Inflammatory macrophage (primary cell): ENCODE results near the gene KLF13.
"Not testable (repeated sequence)": the region's sequence is repeated elsewhere in the genome, so short reads cannot be mapped to it uniquely, and the experiment has no call there.

ENCODE experiments used
- DNase-seq, 2 donors: peaks; one replicate each; pipeline ENCODE4 v3.0.0-alpha.2; 2020 to 2022

Gene KLF13

DNA sequence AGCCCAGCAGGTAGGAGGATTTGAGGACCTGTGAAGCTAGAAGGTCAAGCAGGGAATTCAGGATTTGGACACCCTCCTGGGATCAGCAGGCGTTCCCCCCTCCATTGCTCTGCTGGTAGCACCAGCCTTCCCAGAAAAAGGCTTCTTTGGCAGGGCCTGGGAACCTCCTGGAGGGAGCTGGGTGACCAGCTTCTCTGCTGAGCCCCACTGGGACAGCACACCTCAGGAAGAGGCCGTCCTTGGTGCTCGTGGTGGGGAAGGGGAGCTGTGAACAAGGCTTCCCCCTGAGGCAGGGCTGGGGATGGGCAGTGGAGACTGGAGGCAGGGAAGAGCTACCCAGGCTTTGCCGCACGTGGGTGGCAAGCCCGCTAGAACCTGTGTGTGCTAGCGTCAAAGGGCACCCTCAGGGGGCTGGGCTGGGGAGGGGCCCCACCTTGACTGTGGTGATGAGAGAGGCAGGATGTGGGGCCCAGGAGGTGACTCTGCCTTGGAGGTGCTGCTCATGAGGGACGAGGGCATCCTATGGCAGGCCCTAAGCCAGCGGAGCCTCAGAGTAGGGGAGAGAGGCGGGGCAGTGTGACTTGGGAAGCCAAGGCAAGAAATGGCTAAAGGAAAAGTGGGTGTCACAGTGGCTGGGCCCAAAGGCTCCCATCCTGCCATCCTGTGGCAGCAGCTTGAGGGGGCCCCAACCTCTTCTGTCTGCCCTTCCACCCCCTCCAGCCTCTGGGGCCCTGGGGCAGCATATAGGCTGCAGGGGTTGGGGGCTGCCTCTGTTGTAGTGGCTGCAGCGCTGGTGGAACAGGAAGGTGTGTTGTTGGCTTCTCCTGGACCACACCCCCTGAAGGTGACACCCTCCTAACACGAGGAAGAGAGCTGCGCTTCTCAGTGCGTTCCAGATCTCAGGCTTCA, 20.7 kb downstream of the KLF13 start:
- DNase-seq, result no peak

DNA sequence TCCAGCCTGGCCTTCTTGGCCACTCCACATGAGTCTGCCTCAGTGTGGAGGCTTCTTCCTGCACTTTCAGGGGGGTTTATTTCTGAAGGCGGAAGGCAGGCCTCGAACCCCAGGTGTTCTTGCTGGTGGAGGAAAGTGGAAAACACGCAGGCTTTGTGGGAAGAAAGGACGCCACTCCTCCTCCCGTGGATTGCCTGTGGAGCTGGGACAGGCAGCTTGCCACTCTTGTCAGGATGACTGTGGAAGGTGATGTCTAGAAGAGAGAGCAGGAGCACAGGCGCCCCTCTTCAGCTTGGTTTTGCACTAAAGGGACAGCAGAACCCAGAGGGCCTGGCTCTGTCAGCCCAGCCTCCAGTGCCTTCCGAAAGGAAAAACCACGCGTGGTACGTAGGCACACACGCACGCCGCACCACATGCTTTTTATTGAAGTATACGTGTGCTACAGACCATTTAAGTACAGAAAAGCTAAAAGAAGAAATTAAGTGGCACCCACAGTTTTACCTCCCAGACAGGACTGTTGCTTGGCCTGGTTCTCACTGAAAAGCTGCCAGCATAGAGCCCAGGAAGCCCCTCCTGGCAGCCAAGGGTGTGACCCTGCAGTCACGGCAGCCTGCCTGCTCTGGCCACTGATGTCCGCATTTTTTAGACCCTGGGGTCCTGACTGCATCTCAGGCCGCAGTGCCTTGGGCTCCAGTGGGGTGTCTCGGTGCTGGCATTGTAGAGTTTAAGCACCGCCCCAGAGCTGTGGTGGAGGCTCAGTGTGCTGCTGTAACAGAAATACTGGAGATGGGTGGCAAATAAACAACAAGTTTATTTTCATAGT, 21.6 kb downstream of the KLF13 start:
- DNase-seq, result no peak

DNA sequence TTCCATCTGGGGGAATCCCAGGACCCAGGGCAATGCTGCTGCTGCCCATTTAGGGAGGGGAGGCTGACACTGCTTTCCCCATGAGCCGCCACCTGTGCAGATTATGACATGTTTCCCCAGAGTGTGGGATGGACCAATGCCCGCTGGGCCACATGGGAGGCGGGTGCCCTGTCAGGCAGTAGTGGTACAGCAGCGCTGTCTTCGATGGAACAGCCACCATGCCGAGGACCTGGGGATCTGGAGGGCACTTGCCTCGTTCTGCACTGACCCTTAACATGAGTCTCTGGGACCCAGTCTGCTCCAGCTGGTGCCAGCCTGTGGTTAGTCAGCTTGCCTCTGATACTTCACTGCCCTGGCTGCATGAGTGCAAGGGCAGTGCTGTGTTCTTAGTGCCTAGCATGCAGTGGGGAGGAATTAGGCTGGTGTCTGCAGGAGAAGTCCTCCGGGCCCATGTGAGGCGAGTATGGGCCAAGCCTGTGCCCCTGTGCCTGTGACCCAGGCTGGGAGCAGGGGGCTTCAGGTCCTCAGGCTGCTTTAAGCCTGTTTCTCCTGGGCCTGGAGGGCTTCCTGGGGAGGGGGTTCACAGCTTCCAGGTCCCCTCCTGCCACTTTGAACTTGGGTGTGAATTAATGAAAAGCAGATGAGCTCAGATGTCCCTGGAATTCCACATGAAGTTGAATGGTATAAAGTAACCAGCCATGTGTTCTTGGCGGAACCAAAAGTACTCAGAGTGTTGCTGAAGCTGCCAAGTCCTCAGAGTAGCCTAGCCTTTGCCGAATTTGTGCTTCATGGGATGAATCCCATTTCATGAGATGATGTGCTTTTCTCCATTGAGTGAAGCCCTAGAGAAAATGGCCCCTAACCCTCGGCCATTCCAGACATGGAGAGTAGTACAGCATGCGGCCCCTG, 22.9 kb downstream of the KLF13 start:
- no peak for DNase-seq

DNA sequence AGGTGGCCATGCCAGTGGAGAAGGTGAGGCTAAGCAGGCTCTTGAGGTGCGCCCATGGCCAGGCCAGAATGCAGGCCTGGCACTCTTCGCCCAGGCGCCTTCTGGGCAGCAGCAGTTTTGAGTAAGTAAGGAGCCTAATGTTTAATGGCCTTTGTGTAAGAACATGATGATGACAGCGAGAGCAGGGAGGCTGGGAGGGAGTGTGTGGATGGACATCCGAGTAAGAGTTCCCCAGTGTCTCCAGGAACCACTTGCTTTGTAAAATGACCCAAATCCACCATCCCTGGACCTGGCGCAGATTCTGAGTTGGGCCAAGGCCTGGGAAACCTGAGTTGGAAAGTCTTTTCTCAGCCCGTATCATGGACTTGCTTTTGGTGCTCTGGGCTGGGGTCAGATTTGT, 24.1 kb downstream of the KLF13 start:
- DNase-seq, result no peak

DNA sequence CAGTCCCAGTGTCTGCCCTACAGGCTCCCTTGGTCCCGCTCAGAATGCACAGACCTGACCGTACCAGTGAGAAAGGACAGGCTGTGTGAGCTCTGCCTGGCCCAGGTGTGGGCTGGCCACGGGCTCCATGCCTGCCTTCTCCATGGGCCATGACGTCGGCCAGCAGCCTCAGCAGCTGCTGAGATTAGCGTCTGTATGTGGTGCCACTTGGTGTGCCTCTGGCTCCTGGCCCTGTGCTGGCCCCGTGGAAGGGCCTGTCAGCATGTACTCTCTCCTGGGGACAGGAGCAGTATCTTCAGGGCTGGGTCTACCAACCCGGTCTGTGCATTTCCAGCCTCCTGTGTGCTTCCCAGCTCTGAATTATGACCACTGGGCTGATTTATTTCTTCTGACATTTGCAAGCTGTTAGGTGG, 25.7 kb downstream of the KLF13 start:
- DNase-seq, result no peak

DNA sequence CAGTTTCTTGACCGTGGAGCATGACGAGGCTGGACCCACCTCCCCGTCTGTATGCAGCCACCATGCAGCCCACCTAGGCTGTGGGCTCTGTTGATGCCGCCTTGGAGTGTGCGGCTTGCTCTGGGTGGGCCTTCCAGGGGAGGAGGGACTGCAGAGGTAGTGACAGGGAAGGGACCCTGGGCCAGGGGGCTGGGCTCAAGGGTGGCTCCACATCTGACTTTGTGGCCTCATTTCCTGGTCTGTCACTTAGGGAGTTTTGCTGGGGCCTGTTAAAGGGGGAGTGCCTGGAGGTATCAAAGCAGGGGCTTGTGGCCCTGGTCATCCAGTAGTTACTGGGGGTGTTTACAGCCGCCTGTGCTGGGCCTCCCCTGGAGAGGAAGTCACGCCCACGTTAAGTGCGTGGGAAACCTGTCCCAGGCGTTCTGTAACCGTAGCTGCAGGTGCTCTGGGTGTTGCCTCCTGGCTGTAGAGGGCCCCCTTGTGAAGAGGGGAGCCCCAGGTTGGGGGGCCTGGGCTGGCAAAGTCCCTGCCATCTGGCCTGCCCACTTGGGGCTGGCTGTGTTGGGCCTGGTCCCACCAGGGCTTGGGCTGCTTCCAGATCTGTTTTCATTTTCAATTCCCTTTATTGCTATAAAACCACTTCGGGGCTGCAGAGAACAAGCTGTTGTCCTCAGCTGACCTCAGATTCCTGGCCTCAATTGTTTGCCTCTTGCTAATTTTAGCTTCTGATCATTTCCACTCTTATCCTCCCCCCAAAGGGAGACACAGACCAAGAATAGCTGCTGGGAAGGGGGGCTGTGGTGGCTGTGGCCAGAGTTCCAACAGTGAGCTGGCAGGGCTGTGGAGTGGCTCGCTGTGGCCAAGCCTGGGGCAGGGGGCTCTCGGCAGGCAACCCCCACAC, 26.5 kb downstream of the KLF13 start:
- DNase-seq, result peak; percentile 54 to 73

DNA sequence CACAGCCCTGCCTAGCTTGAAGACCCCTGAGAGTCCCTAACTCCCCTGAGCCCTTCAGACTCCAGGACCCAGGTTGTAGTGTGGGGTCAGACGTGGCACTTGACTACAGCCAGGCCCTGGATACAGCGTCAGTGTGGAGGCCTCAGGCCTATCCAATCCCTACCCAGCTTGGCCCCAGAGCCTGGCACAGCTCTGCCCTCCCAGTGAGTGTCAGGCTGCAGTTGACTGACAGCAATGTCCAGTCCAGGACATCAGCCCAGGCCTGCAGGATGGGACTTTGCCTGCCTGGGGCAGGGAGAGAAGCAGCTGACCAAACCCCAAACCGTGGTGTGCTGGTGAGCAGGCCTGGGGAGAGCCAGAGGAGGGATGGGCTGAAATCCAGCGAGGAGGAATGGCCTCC, 27.3 kb downstream of the KLF13 start:
- DNase-seq, result no peak

DNA sequence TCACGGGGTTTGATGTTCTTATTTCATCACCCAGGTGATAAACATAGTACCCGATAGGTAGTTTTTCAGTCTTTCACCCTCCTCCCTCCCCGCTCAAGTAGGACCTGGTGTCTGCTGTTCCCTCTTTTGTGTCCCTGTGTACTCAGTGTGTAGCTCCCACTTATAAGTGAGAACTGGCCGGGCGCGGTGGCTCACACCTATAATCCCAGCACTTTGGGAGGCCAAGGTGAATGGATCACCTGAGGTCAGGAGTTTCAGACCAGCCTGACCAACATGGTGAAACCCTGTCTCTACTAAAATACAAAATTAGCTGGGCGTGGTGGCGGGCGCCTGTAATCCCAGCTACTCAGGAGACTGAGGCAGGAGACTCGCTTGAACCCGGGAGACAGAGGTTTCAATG, 29.5 kb downstream of the KLF13 start:
- not testable (repeated sequence) for DNase-seq

DNA sequence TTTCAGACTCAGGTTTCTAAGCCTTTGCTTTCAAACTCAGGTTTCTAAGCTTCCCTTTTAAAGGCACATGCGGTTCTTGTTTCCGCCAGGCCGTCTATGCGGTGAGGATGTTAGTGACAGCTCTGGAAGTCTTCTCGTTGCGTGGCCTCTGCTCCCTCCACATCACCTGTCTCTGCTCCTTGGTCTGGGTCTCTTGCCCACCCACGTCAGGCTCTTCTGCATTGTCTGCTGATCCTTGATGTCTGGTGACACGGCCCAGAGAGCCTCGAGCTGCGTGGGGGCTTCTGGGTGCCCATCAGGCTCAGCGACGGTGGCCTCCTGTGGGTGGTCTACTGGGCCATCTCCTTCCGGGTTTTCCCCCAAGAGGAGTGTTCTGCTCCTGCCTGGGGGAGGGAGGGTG, 30.5 kb downstream of the KLF13 start:
- DNase-seq, result peak in 1 of 2 donors; percentile 30

DNA sequence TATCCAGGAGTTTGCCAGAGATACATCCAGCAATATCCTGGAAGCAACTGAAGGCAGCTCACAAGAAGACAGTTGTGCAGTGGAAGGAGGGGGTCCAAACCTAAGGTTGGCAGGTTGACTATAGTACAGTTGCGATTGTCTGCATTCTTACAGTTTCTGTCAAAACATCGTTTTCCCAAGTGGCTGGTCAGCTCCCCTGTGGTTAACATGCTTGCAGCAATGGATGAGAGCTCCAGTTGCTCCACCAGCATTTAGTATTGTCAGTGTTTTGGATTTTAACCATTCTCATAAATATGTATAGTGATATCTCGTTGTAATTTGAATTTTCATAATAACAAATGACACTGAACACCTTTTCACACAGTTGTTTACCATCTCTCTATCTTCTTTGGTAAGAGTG, 31.5 kb downstream of the KLF13 start:
- no peak for DNase-seq

DNA sequence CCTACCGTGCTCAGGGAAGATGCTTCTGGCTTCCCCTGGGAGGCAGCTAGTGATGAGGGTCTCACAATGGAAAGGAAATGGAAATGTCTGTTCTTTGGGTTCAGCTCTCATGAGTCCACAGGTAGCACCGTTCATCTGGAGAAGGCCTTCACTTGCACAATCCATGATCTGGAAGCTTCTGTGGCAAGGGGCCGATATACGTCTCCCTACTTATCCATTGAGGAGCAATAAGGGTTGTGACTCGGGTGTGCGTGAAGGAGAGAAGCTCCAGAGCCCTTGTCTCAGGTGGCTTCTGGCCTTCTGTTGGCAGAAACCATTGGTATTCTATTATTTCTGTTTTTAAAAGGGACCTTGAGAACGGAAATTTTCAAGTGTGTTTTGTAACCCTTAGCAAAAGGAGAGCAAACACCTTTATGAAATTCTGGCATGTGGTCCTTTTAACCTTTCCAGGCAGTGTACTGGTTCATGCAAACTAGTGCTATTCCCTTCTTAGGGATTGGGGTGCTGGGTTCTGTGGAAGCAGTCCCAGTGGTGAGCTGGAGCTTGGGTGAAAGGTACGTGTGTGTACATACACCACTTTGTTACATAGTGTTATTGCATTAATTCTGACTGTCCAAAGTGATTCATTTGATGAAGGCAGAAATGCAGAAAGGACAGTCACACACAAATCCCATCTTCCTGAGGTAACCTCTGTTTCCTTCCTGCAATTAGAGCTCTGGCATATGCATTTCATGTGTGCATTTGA, 32.5 kb downstream of the KLF13 start:
- no peak for DNase-seq

DNA sequence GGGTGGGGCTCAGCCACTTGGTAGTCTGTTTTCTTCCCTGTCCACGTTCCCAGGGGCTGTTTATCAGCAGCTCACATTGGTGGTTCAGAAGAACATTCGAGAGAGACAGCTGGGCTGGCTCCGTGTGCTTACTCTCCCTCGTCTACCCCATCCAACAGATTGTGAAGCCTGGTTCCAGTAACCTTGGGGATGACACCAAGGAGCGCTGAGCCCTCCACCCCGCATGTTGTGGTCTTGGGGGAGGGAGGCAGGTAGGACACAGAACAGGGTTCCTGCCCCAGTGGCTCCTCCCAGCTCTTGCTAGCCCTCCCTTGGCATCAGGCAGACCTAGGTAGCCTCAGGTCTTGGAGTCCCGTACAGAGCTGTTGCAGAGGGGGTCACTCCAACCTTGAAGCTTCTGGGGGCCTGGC, 33.1 kb downstream of the KLF13 start:
- no peak for DNase-seq

DNA sequence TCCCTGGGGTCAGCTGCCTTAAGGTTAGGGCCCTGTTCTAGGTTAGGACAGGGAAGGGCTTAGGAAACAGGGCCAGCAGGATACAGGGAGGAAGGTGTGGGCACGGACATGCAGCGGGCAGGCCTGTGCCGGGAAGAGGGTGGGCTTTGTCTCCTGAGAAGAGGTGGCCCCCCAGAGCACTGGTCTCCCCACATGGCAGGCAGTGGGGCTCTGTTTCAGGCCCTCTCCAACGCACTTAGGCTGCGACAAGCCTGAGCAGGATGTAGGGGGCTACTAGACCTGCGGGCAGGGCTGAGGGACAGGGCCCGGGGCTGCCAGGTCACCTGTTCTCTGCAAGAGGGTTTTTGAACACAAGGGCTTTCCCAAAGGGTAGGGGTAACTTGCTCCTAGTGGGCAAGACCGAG, 33.5 kb downstream of the KLF13 start:
- DNase-seq, result no peak

DNA sequence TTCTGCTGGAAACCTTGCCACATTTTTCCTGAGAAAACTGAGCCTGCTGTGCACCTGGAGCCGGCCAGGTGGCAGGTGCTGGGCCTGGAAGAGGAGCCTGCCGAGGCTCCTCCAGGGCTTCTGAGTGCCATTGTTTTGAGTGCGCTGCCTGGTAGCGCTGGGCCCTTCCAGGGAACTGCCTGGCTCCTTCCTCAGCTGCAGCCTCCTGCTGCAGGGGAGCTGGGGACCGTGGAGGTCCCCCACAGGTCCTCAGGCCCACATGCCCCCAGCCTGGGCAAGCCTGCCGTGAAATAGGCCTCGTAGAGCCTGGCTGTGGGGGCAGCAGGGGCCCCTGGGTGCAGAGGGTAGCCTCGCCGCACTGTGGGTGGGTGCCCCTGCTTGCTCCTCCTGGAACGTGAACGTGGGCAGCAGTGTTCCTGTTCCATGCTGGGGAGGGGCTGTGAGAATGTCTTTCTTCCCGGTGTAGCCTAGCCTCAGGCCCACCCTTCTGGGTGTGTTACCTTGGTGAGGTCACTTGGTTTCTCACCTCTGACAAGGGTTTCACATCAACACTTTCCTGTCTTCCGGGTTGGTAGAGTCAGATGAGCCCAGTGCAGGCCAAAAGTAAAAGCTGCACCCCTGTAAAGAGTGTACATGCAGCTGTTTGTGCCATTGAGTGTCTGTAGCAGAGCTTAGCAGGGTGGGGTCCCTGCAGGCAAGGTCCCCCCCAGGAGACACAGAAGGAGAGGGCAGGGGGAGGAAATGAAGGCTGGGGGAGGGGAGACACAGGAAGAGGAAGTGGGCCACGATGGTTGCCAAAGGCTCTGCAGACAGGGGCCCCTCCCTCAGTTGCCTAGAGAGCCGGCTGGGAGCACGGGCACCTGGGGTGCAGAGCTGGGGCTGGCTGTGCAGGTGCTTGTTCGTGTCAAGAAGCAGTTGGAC, 34.5 kb downstream of the KLF13 start:
- DNase-seq, result peak; percentile 7 to 16

DNA sequence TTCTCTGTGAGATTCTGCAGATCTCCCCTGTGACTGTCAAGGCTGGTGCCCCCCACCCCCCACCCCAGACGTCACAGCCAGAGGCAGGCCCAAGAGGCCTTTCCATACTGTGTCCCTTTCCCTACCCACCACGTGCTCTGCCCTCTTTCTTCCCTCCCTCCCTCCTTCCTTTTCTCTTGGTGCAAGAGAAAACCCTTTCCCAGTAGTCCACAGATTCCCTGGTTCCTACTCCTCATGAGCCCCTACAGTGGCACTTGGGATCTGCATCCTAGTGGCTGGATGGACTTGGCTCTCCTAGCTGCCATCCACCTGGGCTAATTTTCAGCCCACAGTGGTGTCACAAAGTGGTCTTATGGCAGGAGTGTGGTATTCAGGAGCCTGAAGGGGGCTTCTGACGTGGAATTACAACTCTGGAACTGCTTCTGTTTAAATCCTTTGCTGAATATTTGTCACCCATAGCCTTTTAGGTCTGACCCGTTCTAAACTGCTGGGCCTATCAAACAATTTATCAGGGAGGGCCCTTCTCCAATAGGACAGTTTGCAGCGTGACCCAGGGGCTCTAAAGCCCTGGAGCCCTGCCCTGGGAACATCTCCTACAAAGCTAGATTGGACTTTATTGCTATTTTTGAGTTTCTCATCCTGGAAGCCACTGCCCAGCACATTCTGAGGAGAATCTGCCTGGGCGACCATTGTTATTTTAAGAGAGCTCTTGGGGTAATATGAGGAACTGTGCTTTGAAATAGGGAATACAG, 35.3 kb downstream of the KLF13 start:
- DNase-seq, result peak in 1 of 2 donors; percentile 6

DNA sequence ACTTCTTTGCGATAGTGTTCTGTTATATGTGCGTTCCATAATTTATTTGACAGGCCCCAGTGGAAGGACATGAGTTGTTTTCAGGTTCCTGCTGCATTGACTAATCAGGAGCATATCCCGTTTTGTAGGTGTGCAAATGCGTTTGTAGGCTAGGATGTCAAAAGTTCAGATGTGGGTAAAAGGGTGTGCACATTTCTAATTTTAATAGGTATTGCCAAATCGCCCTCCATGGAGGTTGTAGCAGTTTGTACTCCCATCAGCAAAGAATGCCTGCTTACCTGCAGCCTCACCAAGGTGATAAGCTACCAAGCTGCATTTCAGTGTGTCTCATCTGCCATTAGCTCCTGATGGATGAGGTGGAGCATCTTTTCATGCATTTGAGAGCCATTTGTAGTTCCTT, 36.3 kb downstream of the KLF13 start:
- no peak for DNase-seq

DNA sequence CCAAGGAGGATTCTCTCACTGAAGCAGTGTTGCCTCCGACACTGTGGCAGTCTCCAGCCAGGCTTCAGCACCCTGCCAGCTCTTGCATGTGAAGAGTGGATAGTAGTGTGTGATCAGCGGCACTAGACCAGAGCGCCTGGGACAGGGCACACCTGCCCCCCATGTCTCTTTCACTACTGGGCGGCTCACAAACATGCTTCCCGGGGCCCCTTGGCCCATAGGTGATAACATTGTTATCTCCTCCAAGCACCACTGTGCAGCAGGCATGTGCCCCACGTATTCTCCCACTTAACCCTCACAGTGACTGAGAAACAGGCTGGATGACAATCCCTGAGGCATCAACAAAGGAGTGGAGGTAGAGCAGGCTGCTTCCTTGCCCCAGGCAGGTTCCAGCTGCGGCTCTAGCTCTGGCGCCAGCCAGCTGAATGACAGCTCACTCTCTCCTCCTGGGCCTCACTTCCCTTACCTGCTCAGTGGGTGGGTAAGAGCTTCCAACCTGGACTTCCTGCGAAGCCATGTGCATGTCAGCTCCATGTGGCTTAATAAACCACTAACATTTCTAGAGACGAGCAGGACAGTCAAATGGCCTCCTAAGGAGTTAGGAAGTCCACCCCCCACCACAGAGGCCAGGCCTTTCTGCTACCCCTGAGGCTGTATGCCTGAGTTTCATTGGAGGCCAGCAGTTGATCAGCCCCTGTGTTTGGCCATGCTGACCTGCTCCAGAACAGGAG, 37.8 kb downstream of the KLF13 start:
- DNase-seq, result no peak

DNA sequence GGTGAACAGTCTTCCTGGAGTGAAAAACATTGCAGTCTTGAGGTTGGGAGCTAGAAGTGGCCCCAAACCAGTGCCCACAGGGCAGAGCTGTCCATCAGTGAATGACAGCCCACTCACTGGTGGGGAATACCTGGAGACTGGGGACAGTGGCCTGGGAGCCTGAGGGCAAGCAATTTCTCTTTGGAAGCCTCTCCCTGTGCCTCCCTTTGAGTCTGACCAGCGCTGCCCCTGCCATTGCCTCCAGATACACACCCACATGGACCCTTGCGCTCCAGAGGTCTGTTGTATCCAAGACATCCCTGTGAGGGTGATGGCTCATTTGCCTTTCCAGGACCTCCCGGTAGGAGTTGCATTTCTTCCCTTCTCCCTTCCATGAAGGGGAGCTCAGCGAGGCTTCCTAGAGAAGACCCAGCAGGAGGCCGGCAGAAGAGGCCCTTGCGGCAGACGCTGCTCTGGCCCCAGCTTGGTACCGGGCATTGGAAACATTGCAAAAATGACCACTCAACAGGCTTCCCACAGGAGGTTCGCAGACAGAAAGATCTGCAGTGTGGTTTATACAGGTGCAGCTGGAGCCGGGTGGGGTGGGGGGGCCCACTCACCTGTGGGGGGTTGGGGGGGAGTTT, 38.5 kb downstream of the KLF13 start:
- no peak for DNase-seq
